GM23338 (cell line): ENCODE results near the gene ADGRB2. TPM values are rescaled to one million over a fixed set of nuclear protein-coding genes. Genes with fewer than 3 reads are reported as not detected.

Experiments
- ATAC-seq: fragments of 200-7000 bp; cut with Tn5 transposase; 3 replicates; pipeline ENCODE4 v1.9.1; 2020
- DNase-seq: peaks from one replicate; pipeline ENCODE4 v3.0.0-alpha.2; 2015; ENCODE audit warnings: low spot score
- H2AFZ ChIP-seq: fragments of 200-600 bp; sonication (generic); 2 replicates; pipeline ENCODE4 v1.8.0; 2016; ENCODE audit warnings: antibody characterized with exemption, mild to moderate bottlenecking, moderate library complexity
- H3F3A ChIP-seq: fragments of 200-600 bp; sonication (generic); replicated peaks from 2 replicates; pipeline ENCODE4 v1.8.0; 2017; ENCODE audit warnings: antibody characterized with exemption, mixed run types, low read depth
- H3K27ac ChIP-seq: fragments of 200-600 bp; sonication (generic); 2 replicates; pipeline ENCODE4 v1.6.1; 2016; ENCODE audit warnings: low read depth
- H3K27me3 ChIP-seq: fragments of 200-600 bp; sonication (generic); 2 replicates; pipeline ENCODE4 v1.8.0; 2016; ENCODE audit warnings: mild to moderate bottlenecking, mixed run types, moderate library complexity; ENCODE audit not compliant: insufficient read depth
- H3K36me3 ChIP-seq: fragments of 200-600 bp; sonication (generic); 2 replicates; pipeline ENCODE4 v1.8.0; 2016; ENCODE audit warnings: mild to moderate bottlenecking; ENCODE audit not compliant: insufficient read depth
- H3K4me1 ChIP-seq: fragments of 200-600 bp; sonication (generic); 2 replicates; pipeline ENCODE4 v1.8.0; 2016; ENCODE audit warnings: mild to moderate bottlenecking, moderate library complexity; ENCODE audit not compliant: insufficient read depth
- H3K4me2 ChIP-seq: fragments of 200-600 bp; sonication (generic); 2 replicates; pipeline ENCODE4 v1.7.1; 2017; ENCODE audit warnings: mixed run types
- H3K4me3 ChIP-seq: fragments of 200-600 bp; sonication (generic); 2 replicates; pipeline ENCODE4 v1.6.1; 2016; ENCODE audit warnings: mixed run types
- H3K79me2 ChIP-seq: fragments of 200-600 bp; sonication (generic); replicated peaks from 2 replicates; pipeline ENCODE4 v1.8.0; 2017; ENCODE audit warnings: mild to moderate bottlenecking; ENCODE audit not compliant: insufficient read depth
- H3K9me2 ChIP-seq: fragments of 200-600 bp; sonication (generic); 2 replicates; pipeline ENCODE4 v1.8.0; 2017; ENCODE audit not compliant: insufficient read depth
- H4K20me1 ChIP-seq: fragments of 200-600 bp; sonication (generic); replicated peaks from 2 replicates; pipeline ENCODE4 v1.8.0; 2017; ENCODE audit warnings: mild to moderate bottlenecking; ENCODE audit not compliant: insufficient read depth
- H3K27ac Mint-ChIP-seq: 2 replicates; pipeline ENCODE4 v1.8.0; 2020; ENCODE audit warnings: inconsistent platforms, mild to moderate bottlenecking, moderate library complexity, mixed read lengths
- H3K27me3 Mint-ChIP-seq: 3 replicates; pipeline ENCODE4 v1.8.0; 2022; ENCODE audit warnings: low read depth, mild to moderate bottlenecking, moderate library complexity, mixed read lengths, inconsistent platforms; ENCODE audit not compliant: insufficient read depth, poor library complexity
- H3K36me3 Mint-ChIP-seq: 3 replicates; pipeline ENCODE4 v1.8.0; 2021; ENCODE audit warnings: low read depth, mild to moderate bottlenecking, inconsistent platforms, moderate library complexity, mixed read lengths
- H3K4me1 Mint-ChIP-seq: 3 replicates; pipeline ENCODE4 v1.8.0; 2020; ENCODE audit warnings: mild to moderate bottlenecking, inconsistent platforms, mixed read lengths
- H3K4me3 Mint-ChIP-seq: 3 replicates; pipeline ENCODE4 v1.8.0; 2021; ENCODE audit warnings: moderate library complexity, mild to moderate bottlenecking, inconsistent platforms, mixed read lengths
- H3K9me3 Mint-ChIP-seq: 3 replicates; pipeline ENCODE4 v1.8.0; 2020; ENCODE audit warnings: moderate library complexity, mild to moderate bottlenecking, inconsistent platforms, mixed read lengths
- CREB1 ChIP-seq: fragments of 250-450 bp; sonication (Bioruptor Pico); IDR thresholded peaks from 2 replicates; pipeline ENCODE4 v1.5.0; 2020; ENCODE audit warnings: low read depth, mild to moderate bottlenecking, moderate library complexity
- CTCF ChIP-seq, 2 experiments: fragments of 200-600 bp in 1 of 2; sonication (generic) in 1 of 2; conservative IDR thresholded peaks; 2 replicates each; pipeline versions ENCODE4 v1.5.1 to v1.6.1; 2016 to 2017; ENCODE audit warnings: antibody characterized with exemption in 2 of 2, low read depth in 2 of 2, mild to moderate bottlenecking in 2 of 2, moderate library complexity in 1 of 2
- EZH2phosphoT487 ChIP-seq: fragments of 200-600 bp; sonication (generic); IDR thresholded peaks from one replicate; pipeline ENCODE4 v1.8.1; 2018; ENCODE audit warnings: antibody characterized with exemption; ENCODE audit not compliant: unreplicated experiment
- JUNB ChIP-seq: IDR thresholded peaks from one replicate; pipeline ENCODE4 v1.6.1; 2016; ENCODE audit warnings: antibody characterized with exemption; ENCODE audit not compliant: unreplicated experiment
- ZNF462 ChIP-seq: fragments of 250-450 bp; sonication (Bioruptor Pico); IDR thresholded peaks from 2 replicates; pipeline ENCODE4 v1.5.0; 2020; ENCODE audit warnings: mild to moderate bottlenecking, moderate library complexity
- polyA plus RNA-seq: library from polyadenylated mRNA; unstranded; fragments of >200 nt; fragmentation: Nextera tagmentation; extraction: Ambion mirVana; gene quantifications from 2 replicates; pipeline ENCODE4 v1.2.1, GENCODE V29; 2016
- total RNA-seq: library from RNA; depleted of rRNA; stranded (reverse); fragments of >200 nt; shearing (Covaris generic); gene quantifications from 2 replicates; pipeline ENCODE4 v1.2.3, GENCODE V29; 2014

The ADGRB2 gene
- total and polyA plus RNA-seq, 2 experiments from 2014 or later = 8.0 to 27.8 TPM

- Histone ChIP-seq H3K79me2 (no peaks in the 10 kb centered on the region), H3K4me3 (no peak overlapping the region), H3K4me1 (peaks cover 15% of the 10 kb centered on the region), H4K20me1 (no peaks in the 10 kb centered on the region), H3K9me2 (no peaks in the 10 kb centered on the region; the same call in 1 of the 2 replicates), H3K27me3 (no peaks in the 10 kb centered on the region), H2AFZ (no peak overlapping the region), H3K4me2 (no peak overlapping the region), H3F3A (no peaks in the 10 kb centered on the region; the same call in none of the 2 replicates), H3K27ac (no peak overlapping the region), H3K36me3 (no peaks in the 10 kb centered on the region)
- Mint-ChIP-seq H3K36me3 (no peaks in the 10 kb centered on the region), H3K27me3 (peaks cover 8% of the 10 kb centered on the region), H3K4me1 (peaks cover 23% of the 10 kb centered on the region), H3K4me3 (no peak overlapping the region), H3K9me3 (no peaks in the 10 kb centered on the region), H3K27ac (no peak overlapping the region)
- DNase-seq (no peak), ATAC-seq (no peak)
- TF ChIP-seq JUNB = no peak
- no peak for TF ChIP-seq CREB1
- TF ChIP-seq EZH2phosphoT487 = no peak
Observed at GRCh38 chr1:31717341-31717740, 46.8 kb downstream of the ADGRB2 start.

GRCh38 chr1:31715873-31716220, 48.3 kb downstream of the ADGRB2 start:
- Mint-ChIP-seq H3K4me3 (peak overlapping the region; percentile 87), H3K27me3 (peaks cover 11% of the 10 kb centered on the region), H3K9me3 (no peaks in the 10 kb centered on the region), H3K27ac (no peak overlapping the region), H3K4me1 (peaks cover 27% of the 10 kb centered on the region), H3K36me3 (no peaks in the 10 kb centered on the region)
- no peaks in the 10 kb centered on the region for H3K36me3 ChIP-seq
- peak overlapping the region; percentile 84 for H3K4me3 ChIP-seq
- peak overlapping the region; percentile 100 for H2AFZ ChIP-seq
- H3K9me2 ChIP-seq = no peaks in the 10 kb centered on the region
- H3K27me3 ChIP-seq = no peaks in the 10 kb centered on the region
- ATAC-seq (no peak), DNase-seq (no peak)
- no peaks in the 10 kb centered on the region for H3K79me2 ChIP-seq
- H4K20me1 ChIP-seq = no peaks in the 10 kb centered on the region
- TF ChIP-seq CTCF (conservative IDR thresholded peaks at IDR 0.05; ENCODE audit: low read depth in 2 of 2) (0 out of 4 replicates have a peak, but pooled peaks of 1 of the 2 experiments have one; percentile 1), ZNF462 (no peak)
- peaks cover 18% of the 10 kb centered on the region for H3K4me1 ChIP-seq
- no peak overlapping the region for H3K27ac ChIP-seq
- H3F3A ChIP-seq = no peaks in the 10 kb centered on the region; the same call in none of the 2 replicates
- H3K4me2 ChIP-seq = peak overlapping the region; percentile 97
